Effector CD4-positive, alpha-beta T cell (primary cell): Measurements from ENCODE around the gene SPAG7.
"Not testable (repeated sequence)": the region's sequence is repeated elsewhere in the genome, so short reads cannot be mapped to it uniquely, and the experiment has no call there.

Experiments used
- DNase-seq: peaks from one replicate; pipeline ENCODE4 v3.0.0-alpha.2; 2020

The SPAG7 gene

DNA sequence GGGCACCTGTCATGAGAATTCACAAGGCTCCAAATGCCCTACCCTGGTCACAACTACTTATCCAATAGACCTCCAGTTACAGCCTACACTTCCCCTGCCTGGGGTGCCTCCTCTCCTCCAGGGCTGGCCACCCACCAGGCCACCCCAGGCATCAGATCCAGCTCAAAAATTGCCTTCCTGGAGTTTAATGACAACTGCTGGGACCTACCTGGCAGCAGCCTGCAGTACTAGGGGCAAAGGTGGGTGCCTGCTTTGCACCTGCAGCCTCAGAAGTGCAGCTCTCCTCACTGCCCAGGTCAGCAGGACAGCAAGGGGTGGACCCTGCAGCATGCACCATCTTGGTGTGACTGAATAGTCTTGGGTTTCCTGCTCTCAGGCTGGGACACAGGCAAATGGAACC is 32.0 kb downstream of the SPAG7 start:
- no peak for DNase-seq

DNA sequence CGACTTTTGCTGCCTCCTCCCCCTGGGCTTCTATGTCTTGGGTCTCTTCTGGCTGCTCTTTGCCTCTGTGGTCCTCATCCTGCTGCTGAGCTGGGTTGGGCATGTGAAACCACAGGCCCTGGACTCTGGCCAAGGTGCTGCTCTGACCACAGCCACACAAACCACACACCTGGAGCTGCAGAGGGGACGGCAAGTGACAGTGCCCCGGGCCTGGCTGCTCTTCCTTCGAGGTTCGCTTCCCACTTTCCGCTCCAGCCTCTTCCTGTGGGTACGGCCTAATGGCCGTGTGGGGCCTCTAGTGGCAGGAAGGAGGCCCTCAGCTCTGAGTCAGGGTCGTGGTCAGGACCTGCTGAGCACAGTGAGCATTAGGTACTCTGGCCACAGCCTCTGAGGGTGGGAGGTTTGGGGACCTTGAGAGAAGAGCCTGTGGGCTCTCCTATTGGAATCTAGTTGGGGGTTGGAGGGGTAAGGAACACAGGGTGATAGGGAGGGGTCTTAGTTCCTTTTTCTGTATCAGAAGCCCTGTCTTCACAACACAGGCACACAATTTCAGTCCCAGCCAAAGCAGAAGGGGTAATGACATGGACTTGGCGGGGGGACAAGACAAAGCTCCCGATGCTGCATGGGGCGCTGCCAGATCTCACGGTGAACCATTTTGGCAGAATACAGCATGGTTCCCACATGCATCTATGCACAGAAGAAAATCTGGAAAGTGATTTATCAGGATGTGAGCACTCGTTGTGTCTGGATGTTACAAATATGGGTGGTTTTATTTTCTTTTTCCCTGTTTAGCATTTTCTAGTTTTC is 33.2 kb downstream of the SPAG7 start:
- DNase-seq = no peak

DNA sequence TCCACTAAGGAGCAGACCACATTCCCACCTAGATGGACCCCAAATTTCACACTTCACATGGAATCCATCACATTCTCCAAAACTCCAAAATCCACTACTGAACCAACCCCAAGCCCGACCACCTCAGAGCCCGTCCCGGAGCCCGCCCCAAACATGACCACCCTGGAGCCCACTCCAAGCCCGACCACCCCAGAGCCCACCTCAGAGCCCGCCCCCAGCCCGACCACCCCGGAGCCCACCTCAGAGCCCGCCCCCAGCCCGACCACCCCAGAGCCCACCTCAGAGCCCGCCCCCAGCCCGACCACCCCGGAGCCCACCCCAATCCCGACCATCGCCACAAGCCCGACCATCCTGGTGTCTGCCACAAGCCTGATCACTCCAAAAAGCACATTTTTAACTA is 34.0 kb downstream of the SPAG7 start:
- DNase-seq = no peak

DNA sequence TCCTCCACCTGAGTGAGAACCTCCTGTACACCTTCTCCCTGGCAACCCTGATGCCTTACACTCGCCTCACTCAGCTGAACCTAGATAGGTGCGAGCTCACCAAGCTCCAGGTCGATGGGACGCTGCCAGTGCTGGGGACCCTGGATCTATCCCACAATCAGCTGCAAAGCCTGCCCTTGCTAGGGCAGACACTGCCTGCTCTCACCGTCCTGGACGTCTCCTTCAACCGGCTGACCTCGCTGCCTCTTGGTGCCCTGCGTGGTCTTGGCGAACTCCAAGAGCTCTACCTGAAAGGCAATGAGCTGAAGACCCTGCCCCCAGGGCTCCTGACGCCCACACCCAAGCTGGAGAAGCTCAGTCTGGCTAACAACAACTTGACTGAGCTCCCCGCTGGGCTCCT is 34.9 kb downstream of the SPAG7 start:
- DNase-seq = no peak

DNA sequence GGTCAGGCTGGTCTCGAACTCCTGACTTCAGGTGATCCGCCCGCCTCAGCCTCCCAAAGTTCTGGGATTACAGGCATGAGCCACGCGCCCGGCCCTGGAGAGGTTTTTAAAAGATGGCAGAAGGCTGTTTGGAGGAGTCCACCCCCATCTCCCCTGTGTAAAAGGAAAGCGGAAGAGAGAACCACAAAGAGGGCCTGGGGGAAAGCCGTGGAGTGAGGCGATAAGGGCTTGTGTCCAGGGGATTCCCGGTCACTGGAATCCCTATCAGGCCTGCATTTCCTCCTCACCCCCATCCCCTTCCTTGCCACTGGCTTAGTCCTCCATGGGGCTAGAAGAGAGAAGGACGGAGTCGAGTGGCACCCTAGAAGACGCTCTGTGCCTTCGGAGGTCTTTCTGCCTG is 35.7 kb downstream of the SPAG7 start, which contains the start of gene GP1BA:
Gene GP1BA (plus strand): TSS at position 315 of the 400 bp plus-strand sequence. CDS start 328 bp downstream, outside the sequence.
- DNase-seq = no peak

DNA sequence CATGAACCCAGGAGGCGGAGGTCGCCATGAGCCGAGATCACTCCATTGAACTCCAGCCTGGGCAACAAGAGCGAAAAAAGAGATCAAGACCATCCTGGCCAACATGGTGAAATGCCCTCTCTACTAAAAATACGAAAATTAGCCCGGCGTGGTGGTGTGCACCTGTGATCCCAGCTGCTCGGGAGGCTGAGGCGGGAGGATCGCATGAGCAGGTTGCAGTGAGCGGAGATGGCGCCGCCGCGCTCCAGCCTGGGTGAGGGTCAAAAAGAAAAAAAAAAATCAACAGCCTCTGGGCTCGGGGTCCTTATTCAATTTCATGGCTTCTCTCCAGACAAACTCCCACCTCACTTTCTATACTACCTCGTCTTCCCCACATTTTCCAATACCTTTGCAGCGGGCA is 38.7 kb downstream of the SPAG7 start:
- DNase-seq = no peak

DNA sequence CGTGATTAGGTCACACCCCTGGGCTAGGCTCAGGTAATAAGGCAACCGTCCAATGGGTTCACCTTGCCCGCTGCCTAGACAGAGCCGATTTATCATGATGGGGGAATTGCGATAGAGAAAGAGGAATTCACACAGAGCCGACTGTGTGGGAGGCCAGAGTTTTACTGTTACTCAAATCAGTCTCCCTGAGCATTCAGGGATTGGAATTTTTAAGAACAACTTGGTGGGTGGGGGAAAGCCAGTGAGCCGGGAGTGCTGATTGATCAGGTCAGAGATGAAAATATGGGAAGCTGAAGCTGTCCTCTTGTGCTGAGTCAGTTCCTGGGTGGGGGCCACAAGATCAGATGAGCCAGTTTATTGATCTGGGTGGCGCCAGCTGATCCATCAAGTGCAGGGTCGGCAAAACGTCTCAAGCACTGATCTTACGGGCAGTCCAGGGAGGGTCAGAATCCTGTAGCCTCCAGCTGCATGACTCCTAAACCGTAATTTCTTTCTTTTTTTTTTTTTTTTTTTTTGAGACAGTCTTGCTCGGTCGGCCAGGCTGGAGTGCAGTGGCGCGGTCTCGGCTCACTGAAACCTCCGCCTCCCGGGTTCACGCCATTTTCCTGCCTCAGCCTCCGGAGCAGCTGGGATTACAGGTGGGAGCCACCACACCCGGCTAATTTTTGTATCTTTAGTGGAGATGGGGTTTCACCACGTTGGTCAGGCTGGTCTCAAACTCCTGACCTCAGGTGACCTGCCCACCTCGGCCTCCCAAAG is 40.9 kb downstream of the SPAG7 start:
- DNase-seq = not testable (repeated sequence)

DNA sequence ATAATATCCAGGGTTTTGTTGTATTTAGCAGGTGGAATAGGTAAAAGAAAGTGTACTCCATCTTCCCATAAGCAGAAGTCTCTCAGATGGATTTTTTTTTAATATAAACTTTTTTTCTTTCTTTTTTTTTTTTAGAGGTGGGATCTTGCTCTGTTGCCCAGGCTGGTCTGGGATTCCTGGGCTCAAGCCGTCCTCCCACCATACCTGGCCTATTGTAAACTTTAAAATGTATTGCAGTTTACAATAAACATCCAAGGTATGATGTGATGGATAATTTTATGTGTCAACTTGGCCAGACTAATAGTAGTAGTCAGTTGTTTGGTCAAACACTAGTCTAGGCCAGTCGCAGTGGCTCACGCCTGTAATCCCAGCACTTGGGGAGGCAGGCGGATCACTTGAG is 46.3 kb downstream of the SPAG7 start:
- no peak for DNase-seq

DNA sequence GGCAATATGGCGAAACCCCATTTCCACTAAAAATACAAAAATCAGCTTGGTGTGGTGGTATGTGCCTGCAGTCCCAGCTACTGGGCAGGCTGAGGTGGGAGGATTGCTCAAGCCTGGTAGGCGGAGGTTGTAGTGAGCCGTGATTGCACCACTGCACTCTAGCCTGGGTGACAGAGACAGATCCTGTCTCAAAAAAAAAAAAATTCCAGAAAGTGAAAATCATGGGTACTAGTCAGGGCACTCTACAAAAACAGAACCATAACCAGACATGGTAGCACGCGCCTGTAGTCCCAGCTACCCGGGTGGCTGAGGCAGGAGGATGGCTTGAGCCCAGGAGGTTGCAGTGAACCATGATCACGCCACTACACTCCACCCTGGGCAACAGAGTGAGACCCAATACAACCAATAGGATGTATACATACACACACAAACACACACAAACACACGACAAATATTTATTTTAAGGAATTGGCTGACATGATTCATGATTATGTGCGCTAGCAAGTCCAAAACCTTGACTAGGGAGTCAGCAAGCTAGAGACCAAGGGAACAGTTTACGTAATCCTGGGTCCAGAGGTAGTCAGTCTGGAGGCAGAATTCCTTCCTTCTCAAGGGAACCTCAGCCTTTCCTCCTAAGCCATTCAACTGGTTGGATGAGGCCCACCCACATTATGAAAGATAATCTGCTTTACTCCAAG is 47.1 kb downstream of the SPAG7 start:
- DNase-seq = no peak

DNA sequence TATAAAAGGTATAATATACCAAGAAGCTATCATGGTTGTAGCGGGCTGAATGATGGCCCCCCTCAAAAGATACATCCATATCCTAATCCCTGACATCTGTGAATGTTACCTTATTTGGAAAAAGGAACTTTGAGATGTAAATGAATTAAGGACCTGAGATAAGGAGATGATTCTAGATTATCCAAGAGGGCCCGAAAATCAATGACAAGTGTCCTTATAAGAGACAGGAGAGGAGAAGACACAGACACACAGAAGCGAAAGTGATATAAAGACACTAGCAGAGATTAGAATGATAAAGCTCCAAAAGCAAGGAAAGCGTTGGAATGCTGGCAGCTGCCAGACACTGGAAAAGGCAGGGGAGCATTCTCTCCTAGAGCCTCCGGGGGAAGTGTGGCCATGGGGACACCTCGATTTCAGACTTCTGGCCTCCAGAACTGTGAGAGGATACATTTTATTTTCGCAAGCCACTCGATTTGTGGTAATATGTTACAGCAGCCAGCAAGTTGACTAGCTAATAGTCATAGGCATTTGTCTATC is 48.0 kb downstream of the SPAG7 start:
- no peak for DNase-seq

DNA sequence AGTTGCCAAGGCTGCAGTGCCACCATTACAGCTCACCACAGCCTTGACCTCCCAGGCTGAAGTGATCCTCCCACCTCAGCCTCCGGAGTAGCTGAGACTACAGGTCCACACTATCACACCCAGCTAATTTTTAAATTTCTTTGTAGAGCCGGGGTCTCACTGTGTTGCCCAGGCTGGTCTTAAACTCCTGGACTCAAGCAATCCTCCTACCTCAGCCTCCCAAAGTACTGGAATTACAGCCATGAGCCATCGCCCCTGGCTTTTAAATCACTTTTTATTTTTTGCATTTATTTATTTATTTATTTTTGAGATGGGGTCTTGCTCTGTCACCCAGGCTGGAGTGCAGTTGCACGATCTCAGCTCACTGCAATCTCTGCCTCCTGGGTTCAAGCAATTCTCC is 53.1 kb downstream of the SPAG7 start:
- DNase-seq = not testable (repeated sequence)

DNA sequence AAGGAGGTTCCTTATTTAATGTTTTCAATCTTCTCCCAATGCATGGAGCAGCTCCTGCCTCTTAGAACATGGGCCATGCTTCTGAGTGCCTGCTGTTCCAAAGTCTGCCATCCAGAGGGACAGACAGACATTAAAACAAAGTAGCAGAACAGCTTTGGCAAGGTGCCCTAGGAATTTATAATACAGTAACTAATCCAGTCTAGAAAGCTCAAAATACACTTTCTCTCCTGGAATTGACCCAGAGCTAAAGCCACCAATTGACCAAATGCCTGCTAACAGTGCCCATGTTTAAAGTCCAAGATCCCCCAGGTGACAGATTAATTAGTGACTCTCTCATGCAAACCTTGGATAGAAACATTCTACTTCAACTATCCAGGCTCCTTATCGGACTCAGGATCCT is 53.6 kb downstream of the SPAG7 start:
- DNase-seq = no peak
